Central memory CD8-positive, alpha-beta T cell (primary cell): ENCODE measurements around the gene ARID3A.

Experiments used
- ATAC-seq: fragments of 150-1000 bp; cut with Tn5 transposase; replicated peaks from 2 replicates; pipeline ENCODE4 v1.10.0; 2022; ENCODE audit warnings: mild to moderate bottlenecking, moderate FRiP score, moderate number of reproducible peaks; ENCODE audit not compliant: poor library complexity, severe bottlenecking; ENCODE audit errors: extremely low read depth
- DNase-seq, 2 donors: peaks; one replicate each; pipeline ENCODE4 v3.0.0; 2021; ENCODE audit warnings: low spot score in 2 of 2
- H3K27ac Mint-ChIP-seq: one replicate; pipeline ENCODE4 v1.8.0; 2022; ENCODE audit warnings: low read depth, mild to moderate bottlenecking, moderate library complexity, mixed read lengths
- H3K27me3 Mint-ChIP-seq: one replicate; pipeline ENCODE4 v1.8.0; 2022; ENCODE audit warnings: mixed read lengths
- H3K36me3 Mint-ChIP-seq: one replicate; pipeline ENCODE4 v1.8.0; 2022; ENCODE audit warnings: mild to moderate bottlenecking, moderate library complexity, mixed read lengths; ENCODE audit not compliant: insufficient read depth
- H3K4me1 Mint-ChIP-seq: one replicate; pipeline ENCODE4 v1.8.0; 2022; ENCODE audit warnings: mixed read lengths
- H3K4me3 Mint-ChIP-seq: one replicate; pipeline ENCODE4 v1.8.0; 2022; ENCODE audit warnings: mild to moderate bottlenecking, moderate library complexity, mixed read lengths
- H3K9me3 Mint-ChIP-seq: one replicate; pipeline ENCODE4 v1.8.0; 2022; ENCODE audit warnings: mixed read lengths

The ARID3A gene

DNA sequence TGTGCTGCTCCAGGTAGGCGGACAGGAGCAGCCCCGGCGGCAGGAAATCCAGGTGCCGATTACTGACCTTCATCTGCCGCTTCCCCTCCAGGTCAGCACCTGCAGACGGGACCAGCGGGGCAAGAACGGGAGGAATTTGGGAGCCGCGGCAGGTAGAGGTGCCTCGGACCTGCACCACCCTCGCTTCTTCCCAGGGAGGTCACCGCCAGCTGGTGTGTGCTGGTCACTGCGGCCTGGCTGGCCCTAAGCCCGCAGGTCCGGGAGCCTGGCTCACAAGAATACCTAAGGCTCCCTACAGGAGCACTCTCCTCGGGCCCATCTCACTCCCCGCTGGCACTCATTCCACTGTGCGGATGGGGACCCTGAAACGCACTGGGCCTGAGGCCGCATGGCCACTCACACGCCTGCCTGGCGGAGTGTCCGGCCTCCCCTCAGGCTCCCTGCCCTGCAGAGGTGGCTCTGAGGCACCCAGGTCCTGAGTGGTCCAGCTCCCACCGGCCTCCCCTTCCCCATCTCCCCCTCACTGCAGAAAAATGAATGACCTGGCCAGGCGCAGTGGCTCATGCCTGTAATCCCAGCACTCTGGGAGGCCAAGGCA, 28.3 kb upstream of the ARID3A start:
- no peak for DNase-seq
- no peak for ATAC-seq
- Mint-ChIP-seq H3K9me3 (no peaks in the 10 kb centered on the region), H3K4me3 (no peak overlapping the region), H3K36me3 (peaks cover 45% of the 10 kb centered on the region), H3K4me1 (peaks cover 13% of the 10 kb centered on the region), H3K27ac (no peak overlapping the region), H3K27me3 (no peaks in the 10 kb centered on the region)

DNA sequence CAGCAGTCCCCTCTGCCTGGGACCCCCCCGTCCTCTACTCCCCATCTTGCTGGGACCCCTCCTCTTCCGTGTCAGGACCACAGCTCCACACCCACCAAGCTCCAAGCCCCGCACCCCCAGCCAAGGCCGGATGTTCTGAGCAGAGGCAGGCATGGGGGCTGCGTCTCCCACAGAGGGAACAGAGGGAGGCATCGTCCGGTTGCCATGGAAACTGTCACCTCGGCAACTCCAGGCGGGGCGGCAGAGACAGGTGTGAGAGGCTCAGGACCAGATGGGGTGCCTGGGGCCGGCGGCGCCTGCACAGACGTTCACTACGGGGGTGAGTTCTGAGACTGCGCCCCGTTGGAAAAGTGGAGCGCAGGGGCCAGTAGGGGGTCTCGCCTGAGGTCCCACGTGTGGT, 27.2 kb upstream of the ARID3A start:
- Mint-ChIP-seq H3K27me3 (no peaks in the 10 kb centered on the region), H3K4me3 (no peak overlapping the region), H3K9me3 (no peaks in the 10 kb centered on the region), H3K36me3 (peaks cover 39% of the 10 kb centered on the region), H3K4me1 (peaks cover 4% of the 10 kb centered on the region), H3K27ac (peak overlapping the region; percentile 59)
- DNase-seq (no peak), ATAC-seq (no peak)

DNA sequence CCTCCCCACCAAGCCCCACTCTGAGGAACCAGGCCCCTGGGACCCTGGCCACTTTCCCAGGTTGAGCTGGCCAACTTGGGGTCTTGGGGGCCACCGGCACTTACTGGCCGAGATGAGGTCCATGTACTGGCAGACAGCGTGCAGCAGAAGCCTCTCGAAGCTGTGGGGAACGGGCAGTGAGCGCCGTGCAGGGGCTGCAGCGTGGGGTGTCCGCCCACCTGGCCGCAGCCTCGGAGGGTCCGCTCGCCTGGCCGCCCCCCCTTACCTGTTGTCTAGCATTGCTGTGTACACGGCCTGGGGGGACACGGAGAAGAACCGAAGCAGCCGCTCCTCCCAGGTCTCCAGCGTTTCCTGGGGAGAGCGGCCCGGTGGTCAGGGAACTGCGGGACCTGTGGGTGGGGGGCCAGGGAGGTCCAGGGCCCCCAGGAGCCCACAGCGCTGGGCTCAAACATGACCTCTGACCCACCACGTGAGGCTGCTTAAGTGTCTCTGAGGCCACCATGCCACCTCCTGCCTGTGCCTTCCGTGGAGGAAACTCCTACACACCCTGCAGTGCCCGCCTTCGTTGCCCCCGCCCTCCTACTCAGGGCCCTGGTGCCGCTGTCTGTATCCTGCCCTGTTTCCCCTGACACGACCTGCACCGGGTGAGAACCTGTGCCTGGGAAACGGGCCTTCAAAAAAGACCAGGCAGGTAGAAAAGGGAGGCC, 26.3 kb upstream of the ARID3A start:
- DNase-seq (no peak), ATAC-seq (no peak)
- no peak overlapping the region for H3K27ac Mint-ChIP-seq
- H3K9me3 Mint-ChIP-seq, result no peaks in the 10 kb centered on the region
- H3K36me3 Mint-ChIP-seq, result peaks cover 34% of the 10 kb centered on the region
- no peak overlapping the region for H3K4me3 Mint-ChIP-seq
- peaks cover 6% of the 10 kb centered on the region for H3K4me1 Mint-ChIP-seq
- H3K27me3 Mint-ChIP-seq, result no peaks in the 10 kb centered on the region

DNA sequence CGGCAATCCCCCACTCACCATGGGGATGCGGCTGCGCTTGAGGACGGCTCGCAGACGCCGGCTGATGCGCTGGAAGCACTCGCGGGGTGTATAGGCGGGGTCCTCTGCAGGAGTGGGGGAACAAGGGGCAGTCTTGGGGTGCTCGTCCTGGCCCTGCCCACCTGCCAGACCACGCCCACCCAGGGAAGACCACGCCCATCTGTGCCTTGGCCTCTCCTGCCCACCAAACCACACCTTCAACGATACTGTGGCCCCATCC, 25.9 kb upstream of the ARID3A start:
- Mint-ChIP-seq H3K36me3 (peaks cover 36% of the 10 kb centered on the region), H3K4me1 (peaks cover 7% of the 10 kb centered on the region), H3K4me3 (no peak overlapping the region), H3K9me3 (no peaks in the 10 kb centered on the region), H3K27me3 (no peaks in the 10 kb centered on the region), H3K27ac (peak overlapping the region; percentile 35)
- DNase-seq, result no peak
- no peak for ATAC-seq

DNA sequence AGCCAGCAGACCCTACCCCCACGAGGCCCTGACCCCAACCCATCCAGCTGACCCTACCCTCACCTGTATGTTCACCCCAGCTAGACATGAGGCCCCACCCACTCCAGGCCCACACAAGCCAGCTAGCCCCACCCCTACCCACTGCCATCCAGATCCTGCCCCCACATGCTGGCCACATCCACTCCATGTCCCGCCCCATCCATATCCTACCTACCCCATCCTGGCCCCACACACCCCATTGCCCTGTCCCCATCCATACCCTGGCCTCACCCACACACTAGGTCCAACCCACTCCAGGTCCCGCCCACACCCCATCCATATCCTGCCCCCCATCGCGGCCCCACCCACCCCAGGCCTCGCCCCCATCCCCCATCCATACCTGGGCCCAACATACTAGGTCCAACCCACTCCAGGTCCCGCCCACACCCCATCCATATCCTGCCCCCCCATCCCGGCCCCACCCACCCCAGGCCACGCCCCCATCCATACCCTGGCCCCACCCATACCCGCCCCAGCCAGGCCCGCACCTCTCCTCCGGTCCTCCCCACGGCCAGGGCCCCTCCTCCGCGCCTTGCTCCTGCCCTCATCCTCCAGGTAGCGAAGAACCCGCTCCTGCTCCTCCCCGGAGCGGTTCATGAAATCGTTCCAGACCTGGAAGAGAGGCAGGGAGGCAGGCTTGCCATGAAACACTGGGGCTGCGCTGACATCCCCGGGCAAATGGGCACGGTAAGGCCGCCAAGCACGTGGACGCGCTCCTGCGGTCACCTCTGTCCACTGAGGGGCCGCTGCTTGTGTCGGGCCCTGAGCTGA, 25.3 kb upstream of the ARID3A start:
- Mint-ChIP-seq H3K27ac (peak overlapping the region; percentile 35), H3K9me3 (no peaks in the 10 kb centered on the region), H3K4me1 (peaks cover 7% of the 10 kb centered on the region), H3K36me3 (peaks cover 36% of the 10 kb centered on the region), H3K27me3 (no peaks in the 10 kb centered on the region), H3K4me3 (no peak overlapping the region)
- no peak for DNase-seq
- peak; percentile 65 for ATAC-seq

DNA sequence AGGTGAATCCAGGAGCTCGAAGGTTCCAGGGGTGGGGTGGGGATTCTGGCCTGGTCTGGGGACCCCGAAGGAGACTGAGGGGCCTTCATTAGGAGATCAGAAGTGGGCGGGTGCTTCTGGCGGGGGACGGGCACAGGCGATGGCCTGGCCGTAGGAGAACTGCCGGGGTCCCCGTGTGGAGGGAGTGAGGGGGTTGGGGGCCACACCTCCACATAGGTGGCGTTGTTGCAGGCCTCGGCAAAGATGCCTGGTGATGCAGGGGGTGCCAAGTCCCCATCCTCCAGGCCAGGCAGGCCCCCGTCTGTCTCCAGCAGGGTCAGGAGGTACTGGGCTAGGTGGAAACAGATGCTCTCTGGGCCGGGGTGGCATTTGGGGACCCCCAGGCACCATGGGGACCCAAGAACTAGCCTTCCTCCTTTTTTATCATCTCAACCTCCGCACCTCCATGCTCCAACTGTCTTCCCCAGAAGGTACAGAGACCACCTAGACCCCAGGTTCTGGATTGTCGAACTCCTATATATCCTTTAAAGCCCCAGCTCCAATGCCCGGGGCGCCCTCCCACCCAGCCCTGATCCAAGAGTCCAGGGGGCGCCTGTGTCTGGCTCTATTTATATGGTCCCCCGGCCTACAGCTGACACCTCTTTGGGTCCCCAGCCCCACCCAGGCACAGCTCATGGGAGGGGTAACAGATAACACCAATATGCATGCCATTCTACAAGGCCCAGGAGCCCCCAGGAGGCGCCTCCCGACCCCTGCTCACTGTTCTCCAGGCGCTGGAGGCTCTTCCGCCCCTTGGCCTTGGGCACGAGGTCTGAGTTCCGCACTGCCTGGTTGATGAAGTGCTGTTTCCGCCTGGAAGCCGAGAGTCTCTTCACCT, 24.4 kb upstream of the ARID3A start:
- Mint-ChIP-seq H3K36me3 (peaks cover 29% of the 10 kb centered on the region), H3K27ac (no peak overlapping the region), H3K4me3 (no peak overlapping the region), H3K27me3 (no peaks in the 10 kb centered on the region), H3K4me1 (peaks cover 7% of the 10 kb centered on the region), H3K9me3 (no peaks in the 10 kb centered on the region)
- no peak for ATAC-seq
- no peak for DNase-seq

- peaks cover 7% of the 10 kb centered on the region for H3K4me1 Mint-ChIP-seq
- DNase-seq (no peak), ATAC-seq (no peak)
- H3K27ac Mint-ChIP-seq, result no peak overlapping the region
- no peaks in the 10 kb centered on the region for H3K27me3 Mint-ChIP-seq
- peaks cover 25% of the 10 kb centered on the region for H3K36me3 Mint-ChIP-seq
- H3K4me3 Mint-ChIP-seq, result no peak overlapping the region
- no peaks in the 10 kb centered on the region for H3K9me3 Mint-ChIP-seq
Observed at GRCh38 chr19:902093-902370, 23.8 kb upstream of the ARID3A start.

- Mint-ChIP-seq H3K27ac (no peak overlapping the region), H3K9me3 (no peaks in the 10 kb centered on the region), H3K4me3 (no peak overlapping the region), H3K36me3 (peaks cover 26% of the 10 kb centered on the region), H3K4me1 (peaks cover 7% of the 10 kb centered on the region), H3K27me3 (no peaks in the 10 kb centered on the region)
- no peak for DNase-seq
- no peak for ATAC-seq
Observed at GRCh38 chr19:902446-903226, 23.2 kb upstream of the ARID3A start.

DNA sequence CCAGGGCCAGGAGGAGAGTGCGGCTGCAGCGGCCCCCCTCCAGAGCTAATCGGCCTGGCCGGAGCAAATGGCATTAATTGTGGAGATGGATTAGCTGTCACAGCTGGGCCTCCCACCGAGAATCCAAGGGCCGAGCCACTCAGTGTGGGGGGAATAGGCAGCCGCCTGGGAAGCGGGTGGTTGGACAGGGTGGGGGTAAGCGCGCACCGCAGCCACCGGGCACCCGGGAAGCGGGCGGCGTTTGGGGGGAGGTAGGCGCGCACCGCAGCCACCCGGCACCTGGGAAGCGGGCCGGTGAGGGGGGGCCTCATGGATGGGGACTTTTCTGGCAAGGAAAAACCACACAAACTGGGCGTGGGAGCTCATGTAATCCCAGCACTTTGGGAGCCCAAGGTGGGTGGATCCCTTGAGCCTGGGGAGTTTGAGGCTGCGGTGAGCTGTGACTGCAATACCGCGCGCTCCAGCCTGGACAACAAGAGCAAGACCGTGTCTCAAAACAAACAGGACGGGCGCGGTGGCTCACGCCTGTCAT, 22.5 kb upstream of the ARID3A start:
- peaks cover 7% of the 10 kb centered on the region for H3K4me1 Mint-ChIP-seq
- no peak overlapping the region for H3K4me3 Mint-ChIP-seq
- H3K27ac Mint-ChIP-seq, result peak overlapping the region; percentile 70
- H3K36me3 Mint-ChIP-seq, result peaks cover 20% of the 10 kb centered on the region
- no peaks in the 10 kb centered on the region for H3K27me3 Mint-ChIP-seq
- no peaks in the 10 kb centered on the region for H3K9me3 Mint-ChIP-seq
- DNase-seq, result no peak
- ATAC-seq, result no peak

- Mint-ChIP-seq H3K4me3 (no peak overlapping the region), H3K4me1 (peaks cover 19% of the 10 kb centered on the region), H3K36me3 (peaks cover 23% of the 10 kb centered on the region), H3K27ac (peak overlapping the region; percentile 70), H3K27me3 (no peaks in the 10 kb centered on the region), H3K9me3 (no peaks in the 10 kb centered on the region)
- no peak for DNase-seq
- no peak for ATAC-seq
Observed at GRCh38 chr19:904545-904944, 21.3 kb upstream of the ARID3A start.

DNA sequence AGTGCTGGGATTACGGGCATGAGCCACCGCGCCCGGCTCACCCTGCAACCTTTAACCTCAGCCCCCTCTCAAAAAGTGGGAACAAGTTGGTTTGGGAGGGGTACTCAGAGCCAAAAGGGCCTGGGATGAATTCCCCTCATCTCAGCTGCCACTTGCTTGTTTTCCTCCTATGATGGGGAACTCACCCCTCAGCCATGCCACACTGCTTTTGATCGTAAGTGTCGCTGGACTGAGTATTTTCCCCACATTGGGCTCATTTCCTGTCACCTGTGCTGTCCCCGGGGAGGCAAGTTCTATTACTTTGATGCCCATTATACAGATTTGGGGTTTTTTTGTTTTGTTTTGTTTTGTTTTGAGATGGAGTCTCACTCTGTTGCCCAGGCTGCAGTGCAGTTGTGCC, 19.4 kb upstream of the ARID3A start:
- Mint-ChIP-seq H3K36me3 (peaks cover 24% of the 10 kb centered on the region), H3K9me3 (no peaks in the 10 kb centered on the region), H3K4me3 (peak overlapping the region; percentile 32), H3K27me3 (no peaks in the 10 kb centered on the region), H3K4me1 (peaks cover 24% of the 10 kb centered on the region), H3K27ac (peak overlapping the region; percentile 67)
- DNase-seq, result no peak
- no peak for ATAC-seq
